Body of pancreas (tissue), 4 donors: ENCODE results near the gene CAPN5. TPM values are rescaled to one million over a fixed set of nuclear protein-coding genes. Genes with fewer than 3 reads are reported as not detected.

Experiments used
- ATAC-seq: fragments of 150-250 bp; one replicate; pipeline ENCODE4 v1.9.1; 2016
- DNase-seq, 4 donors: peaks; one replicate each; pipeline ENCODE4 v3.0.0-alpha.2; 2019
- H3K27ac ChIP-seq, 4 donors: fragments of 200-600 bp; sonication (generic); 1 replicate in 3 of 4; 2 replicates in 1 of 4; pipeline versions ENCODE4 v1.5.1 to v1.6.1; 2016 to 2019; ENCODE audit warnings: mild to moderate bottlenecking in 1 of 4, mixed read lengths in 1 of 4, moderate library complexity in 1 of 4
- H3K27me3 ChIP-seq, 2 donors: fragments of 200-600 bp; sonication (generic); one replicate each; pipeline ENCODE4 v1.6.0; 2016; ENCODE audit warnings: mild to moderate bottlenecking in 1 of 2
- H3K36me3 ChIP-seq, 2 donors: fragments of 200-600 bp; sonication (generic); replicated peaks in 1 of 2; 2 replicates each; pipeline ENCODE4 v1.5.1; 2016; ENCODE audit warnings: low read depth in 2 of 2; ENCODE audit not compliant: insufficient read depth in 1 of 2
- H3K4me1 ChIP-seq: fragments of 200-600 bp; sonication (generic); one replicate; pipeline ENCODE4 v1.6.0; 2016
- H3K4me3 ChIP-seq, 2 donors: fragments of 200-600 bp; sonication (generic); 1 replicate in 1 of 2; 2 replicates in 1 of 2; pipeline ENCODE4 v1.5.1; 2016 to 2019
- H3K9me3 ChIP-seq, 3 donors: fragments of 200-600 bp; sonication (generic); 1 replicate in 2 of 3; 2 replicates in 1 of 3; pipeline ENCODE4 v1.5.1; 2016
- CTCF ChIP-seq, 7 experiments: fragments of 450-650 bp in 4 of 7; fragments of 200-600 bp in 3 of 7; sonication (generic) in 3 of 7; IDR thresholded peaks; one replicate each; pipeline ENCODE4 v1.5.1; 2016 to 2019; ENCODE audit warnings: antibody characterized with exemption in 7 of 7
- POLR2A ChIP-seq, 3 donors: fragments of 450-650 bp; IDR thresholded peaks; one replicate each; pipeline ENCODE4 v1.6.1; 2016; ENCODE audit warnings: antibody characterized with exemption in 3 of 3, mild to moderate bottlenecking in 2 of 3
- WGBS, 2 donors: methylation state at CpG; one replicate each; pipeline ENCODE4 v1.1.5; 2017; 5-methylcytosine and 5-hydroxymethylcytosine counted together
- intact Hi-C: fragments of 100-400 bp; cut with DNase I; formaldehyde crosslinking; loops from one replicate; pipeline ENCODE4 v1.15.1; 2023
- total RNA-seq, 2 donors: library from RNA; depleted of rRNA; stranded (reverse); fragments of >200 nt; gene quantifications; one replicate each; pipeline ENCODE4 v1.1.0, GENCODE V29; 2016

Gene CAPN5
- total RNA-seq, 2 donors from 2014 or later: 7.8 to 13.8 TPM

GRCh38 chr11:77052518-77052917 is 14.3 kb upstream of the CAPN5 start:
- no peak overlapping the region for H3K27ac ChIP-seq
- H3K4me1 ChIP-seq: no peaks in the 10 kb centered on the region
- H3K9me3 ChIP-seq: peaks cover 0 to 12% (median 0%) of the 10 kb centered on the region in 3 donors
- no peak for ATAC-seq
- H3K4me3 ChIP-seq: no peak overlapping the region
- WGBS, 2 donors: 77 to 87% methylated on average over 7 of the region's 7 CpGs
- intact Hi-C loops: loop anchor here (5.0 kb wide), 1 partner anchor 35 kb away; no protein-coding TSS in a partner anchor
- TF ChIP-seq POLR2A (IDR thresholded peaks at IDR 0.05) (no peak), CTCF (IDR thresholded peaks at IDR 0.05) (no peak)
- DNase-seq: no peak
- H3K36me3 ChIP-seq: no peaks in the 10 kb centered on the region
- H3K27me3 ChIP-seq: no peaks in the 10 kb centered on the region

GRCh38 chr11:77053217-77054015 is 13.4 kb upstream of the CAPN5 start:
- no peak for TF ChIP-seq CTCF (IDR thresholded peaks at IDR 0.05)
- TF ChIP-seq POLR2A (IDR thresholded peaks at IDR 0.05): no peak

GRCh38 chr11:77054084-77054483 is 12.7 kb upstream of the CAPN5 start:
- 78 to 80% methylated on average over 1 of the region's 1 CpG for WGBS, 2 donors

More at GRCh38 chr11:77053217-77054015, 13.4 kb upstream of the CAPN5 start:
- H3K9me3 ChIP-seq: peaks cover 0 to 12% (median 0%) of the 10 kb centered on the region in 3 donors
- DNase-seq: no peak
- no peak overlapping the region for H3K27ac ChIP-seq
- no peaks in the 10 kb centered on the region for H3K27me3 ChIP-seq
- intact Hi-C loops: loop anchor here (5.0 kb wide), 1 partner anchor 34 kb away; no protein-coding TSS in a partner anchor
- 81 to 91% methylated on average over 9 to 14 of the region's 14 CpGs for WGBS, 2 donors
- ATAC-seq: no peak
- no peaks in the 10 kb centered on the region for H3K4me1 ChIP-seq
- H3K4me3 ChIP-seq: no peak overlapping the region
- no peaks in the 10 kb centered on the region for H3K36me3 ChIP-seq

GRCh38 chr11:77055101-77055561 is 11.6 kb upstream of the CAPN5 start:
- TF ChIP-seq CTCF (IDR thresholded peaks at IDR 0.05) (no peak), POLR2A (IDR thresholded peaks at IDR 0.05) (no peak)

More at GRCh38 chr11:77054084-77054483, 12.7 kb upstream of the CAPN5 start:
- Histone ChIP-seq H3K4me3 (no peak overlapping the region), H3K9me3 (peaks cover 0 to 12% (median 0%) of the 10 kb centered on the region in 3 donors), H3K36me3 (no peaks in the 10 kb centered on the region), H3K27ac (no peak overlapping the region), H3K27me3 (no peaks in the 10 kb centered on the region), H3K4me1 (no peaks in the 10 kb centered on the region)
- no peak for DNase-seq
- intact Hi-C loops: loop anchor here (5.0 kb wide), 1 partner anchor 33 kb away; no protein-coding TSS in a partner anchor
- TF ChIP-seq POLR2A (IDR thresholded peaks at IDR 0.05): no peak
- no peak for TF ChIP-seq CTCF (IDR thresholded peaks at IDR 0.05)
- ATAC-seq: no peak

More at GRCh38 chr11:77055101-77055561, 11.6 kb upstream of the CAPN5 start:
- Histone ChIP-seq H3K4me1 (peaks cover under 1% of the 10 kb centered on the region), H3K4me3 (no peak overlapping the region), H3K36me3 (no peaks in the 10 kb centered on the region), H3K9me3 (peaks cover 0 to 12% (median 0%) of the 10 kb centered on the region in 3 donors), H3K27me3 (no peaks in the 10 kb centered on the region), H3K27ac (no peak overlapping the region)
- intact Hi-C loops: no loop called here
- DNase-seq (no peak), ATAC-seq (no peak)
- WGBS, 2 donors: 53 to 69% methylated on average over 2 of the region's 2 CpGs
